ENCODE measurements around the gene PRSS38. TPM values are rescaled to one million over a fixed set of nuclear protein-coding genes. Genes with fewer than 3 reads are reported as not detected.
A peak's percentile ranks its signal among the peaks of the same experiment; 100 is the strongest.
"Not testable (repeated sequence)": the region's sequence is repeated elsewhere in the genome, so short reads cannot be mapped to it uniquely, and the experiment has no call there.

The PRSS38 gene
- total RNA-seq, 1 donor from 2014 or later, result not detected

DNA sequence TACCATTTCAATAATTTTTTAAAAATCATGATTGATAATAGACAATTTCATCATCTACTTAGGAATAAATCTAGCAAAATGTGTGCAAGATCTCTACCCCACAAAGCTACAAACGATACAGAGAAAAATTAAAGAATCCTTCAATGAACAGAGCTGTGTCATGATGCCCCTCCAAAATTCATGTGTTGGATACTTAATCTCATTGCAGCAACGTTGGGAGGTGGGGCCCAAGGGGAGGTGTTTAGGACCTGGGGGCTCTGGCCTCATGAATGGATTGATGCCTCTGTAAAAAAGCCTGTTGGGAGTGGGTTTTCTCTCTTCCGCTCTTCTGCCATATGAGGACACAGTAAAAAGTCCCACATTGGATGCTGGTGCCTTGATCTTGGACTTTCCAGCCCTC lies 54.9 kb downstream of the PRSS38 start:
- intact Hi-C loops (cut with DNase I), result no loop called here
- DNase-seq (ENCODE audit: low spot score) (no peak), ATAC-seq (no peak)

DNA sequence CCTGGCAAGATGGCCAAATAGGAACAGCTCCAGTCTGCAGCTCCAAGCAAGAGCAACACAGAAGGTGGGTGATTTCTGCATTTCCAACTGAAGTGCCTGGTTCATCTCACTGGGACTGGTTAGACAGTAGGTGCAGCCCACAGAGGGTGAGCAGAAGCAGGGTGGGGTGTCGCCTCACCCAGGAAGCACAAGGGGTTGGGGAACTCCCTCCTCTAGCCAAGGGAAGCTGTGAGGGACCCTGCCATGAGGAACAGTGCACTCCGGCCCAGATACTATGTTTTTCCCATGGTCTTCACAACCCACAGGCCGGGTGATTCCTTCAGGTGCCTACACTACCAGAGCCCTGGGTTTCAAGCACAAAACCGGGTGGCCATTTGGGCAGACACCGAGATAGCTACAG lies 56.4 kb downstream of the PRSS38 start:
- intact Hi-C loops (cut with DNase I); DNase-seq (ENCODE audit: low spot score); ATAC-seq: not testable (repeated sequence)

DNA sequence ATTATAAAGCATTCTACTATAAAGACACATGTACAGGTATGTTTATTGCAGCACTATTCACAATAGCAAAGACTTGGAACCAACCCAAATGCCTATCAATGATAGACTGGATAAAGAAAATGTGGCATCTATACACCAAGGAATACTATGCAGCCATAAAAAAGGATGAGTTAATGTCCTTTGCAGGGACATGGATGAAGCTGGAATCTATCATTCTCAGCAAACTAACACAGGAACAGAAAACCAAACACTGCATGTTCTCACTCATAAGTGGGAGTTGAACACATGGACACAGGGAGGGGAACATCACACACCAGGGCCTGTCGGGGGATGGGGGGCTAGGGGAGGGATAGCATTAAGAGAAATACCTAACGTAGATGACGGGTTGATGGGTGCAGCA lies 62.3 kb downstream of the PRSS38 start:
- intact Hi-C loops (cut with DNase I); ATAC-seq; DNase-seq (ENCODE audit: low spot score): not testable (repeated sequence)

DNA sequence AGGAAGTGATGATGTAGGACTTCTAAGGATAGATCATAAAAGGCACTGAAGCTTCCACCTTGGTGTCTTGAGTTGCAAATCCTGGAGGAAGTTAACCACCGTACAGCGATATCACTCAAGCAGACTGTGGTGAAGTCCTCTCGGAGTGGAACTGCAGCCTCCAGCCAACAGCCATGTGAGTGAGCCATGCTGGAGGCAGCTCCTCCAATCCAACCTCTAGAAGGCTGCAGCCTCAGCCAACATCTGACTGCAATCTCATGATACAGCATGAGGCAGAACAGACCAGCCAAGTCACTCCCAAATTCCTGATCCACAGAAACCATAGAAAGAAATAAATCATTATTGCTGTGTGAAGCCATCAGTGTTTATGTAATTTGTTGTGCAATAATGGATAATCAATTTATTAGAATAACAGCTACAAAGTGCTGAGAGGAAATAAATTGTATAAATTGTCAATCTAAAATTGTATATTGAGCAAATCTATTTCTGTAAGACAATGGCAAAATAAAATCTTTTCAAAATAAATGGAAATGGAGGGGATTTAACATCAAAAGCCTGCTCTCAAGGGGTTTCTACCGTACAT lies 65.0 kb downstream of the PRSS38 start:
- DNase-seq (ENCODE audit: low spot score) (no peak), ATAC-seq (peak; percentile 45)
- intact Hi-C loops (cut with DNase I), result no loop called here

DNA sequence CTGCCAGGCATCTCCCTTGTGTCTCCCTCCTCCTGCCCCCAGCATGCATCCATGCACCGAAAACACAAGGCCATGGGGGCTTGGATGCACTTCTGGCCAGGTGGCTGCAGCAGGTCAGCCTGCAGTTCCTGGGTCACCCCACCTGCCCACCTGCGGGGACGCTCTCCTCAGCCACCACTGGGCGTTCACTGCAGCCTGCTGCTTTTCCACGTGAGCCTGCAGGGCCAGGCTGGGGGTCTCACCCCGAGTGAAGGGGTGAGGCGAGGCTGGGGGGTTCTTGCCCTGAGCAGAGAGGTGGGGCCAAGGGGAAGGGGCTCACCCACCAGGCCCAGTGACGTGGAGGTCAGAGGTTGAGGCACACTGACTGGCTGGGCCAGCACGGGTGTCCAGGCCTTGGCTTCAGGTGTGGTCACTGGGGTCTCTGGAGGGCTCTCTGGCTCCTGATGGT lies 67.6 kb downstream of the PRSS38 start:
- DNase-seq (ENCODE audit: low spot score), result no peak
- no peak for ATAC-seq
- intact Hi-C loops (cut with DNase I), result no loop called here

DNA sequence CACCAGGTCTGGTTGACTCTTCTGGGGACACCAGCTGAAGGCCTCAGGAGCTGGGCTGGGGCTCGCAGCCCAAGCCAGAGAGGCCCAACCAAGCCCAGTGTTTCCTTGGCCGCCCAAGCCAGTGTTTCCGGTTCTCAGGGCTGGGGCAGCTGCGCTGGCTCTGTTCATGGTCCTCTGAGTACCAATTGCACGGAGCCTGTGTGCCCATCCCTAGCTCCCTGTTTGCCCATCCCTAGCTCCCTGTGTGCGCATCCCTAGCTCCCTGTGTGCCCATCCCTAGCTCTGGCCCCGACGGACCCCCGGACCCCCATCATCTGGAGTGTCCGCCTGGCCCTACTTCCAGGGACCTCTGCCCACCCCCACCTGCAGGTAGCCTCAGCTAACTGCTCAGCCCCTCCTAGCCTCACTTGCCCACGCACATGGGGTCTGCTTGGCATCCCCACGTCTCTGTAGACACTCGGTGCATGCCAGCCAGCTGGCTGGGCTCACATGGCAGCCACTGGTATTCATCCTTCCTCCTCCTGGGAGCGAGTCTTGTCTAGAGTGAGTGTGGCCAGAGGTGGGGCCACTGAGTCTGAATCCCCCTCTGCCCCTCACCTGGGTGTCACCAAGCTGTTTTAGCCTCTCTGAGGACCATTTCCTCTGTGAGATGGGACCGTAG lies 68.3 kb downstream of the PRSS38 start:
- DNase-seq (ENCODE audit: low spot score) (no peak), ATAC-seq (no peak)
- intact Hi-C loops (cut with DNase I), result no loop called here

DNA sequence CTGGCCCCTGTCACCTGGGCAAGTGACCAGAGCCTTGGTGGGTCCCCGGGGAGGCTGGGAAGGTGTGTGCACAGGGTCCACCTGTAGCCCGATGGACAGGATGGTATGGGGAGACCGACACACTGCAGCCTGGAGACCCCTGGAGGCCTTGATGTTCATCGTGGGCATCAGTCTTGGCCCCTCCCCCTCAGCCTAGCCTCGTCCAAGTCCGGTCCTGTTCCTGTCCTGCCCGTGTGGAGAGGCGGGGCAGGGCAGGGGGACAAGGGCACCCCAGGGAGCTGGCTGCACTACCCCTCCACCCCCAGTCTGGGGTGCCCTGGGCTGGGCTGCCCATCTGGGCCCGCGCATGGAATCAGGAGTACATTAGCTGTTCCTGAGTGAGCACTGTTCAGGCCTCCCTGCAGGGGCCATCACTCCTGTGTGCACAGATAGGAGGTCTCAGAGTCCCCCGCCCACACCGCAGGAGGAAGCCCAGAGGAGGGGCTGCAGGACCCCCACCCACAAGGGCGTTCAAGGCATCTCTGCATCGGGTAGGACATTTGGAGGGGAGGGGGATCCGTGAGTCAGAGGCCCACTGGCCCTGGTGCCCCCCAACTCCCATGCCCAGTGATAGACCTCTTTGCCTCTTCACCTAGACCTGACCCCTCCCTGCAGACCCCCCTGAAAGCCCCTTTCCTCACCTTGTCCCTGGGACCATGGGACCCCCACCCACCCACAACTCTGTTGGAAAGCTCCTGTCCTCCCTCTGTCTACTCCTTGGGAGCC lies 69.1 kb downstream of the PRSS38 start:
- intact Hi-C loops (cut with DNase I), result no loop called here
- peak; percentile 57 for DNase-seq (ENCODE audit: low spot score)
- no peak for ATAC-seq

DNA sequence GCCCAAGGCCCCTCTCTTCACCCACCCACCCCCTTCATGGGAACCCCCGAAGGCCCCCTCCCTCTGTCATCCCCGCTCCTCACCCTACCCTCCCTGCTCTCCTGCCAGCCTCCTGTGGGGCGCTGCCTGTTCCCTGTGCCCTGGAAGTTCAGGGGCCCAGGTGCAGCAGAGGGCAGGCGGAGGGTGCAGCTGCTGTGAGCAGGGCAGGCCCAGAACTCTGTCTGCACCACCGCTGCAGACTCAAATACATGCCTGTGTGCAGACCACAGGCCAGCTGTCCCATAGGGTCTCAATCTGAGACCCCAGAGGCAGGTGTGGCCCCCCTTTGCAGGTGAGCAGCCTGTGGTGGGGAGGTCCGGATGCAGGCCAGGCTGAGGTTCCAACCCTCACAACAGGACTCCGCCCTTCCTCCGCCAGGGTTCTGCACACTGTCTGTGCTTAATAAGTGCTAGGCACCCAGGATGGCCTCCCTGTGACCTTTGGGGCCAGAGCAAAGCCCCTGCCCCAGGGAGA lies 69.7 kb downstream of the PRSS38 start:
- intact Hi-C loops (cut with DNase I), result no loop called here
- ATAC-seq, result no peak
- DNase-seq (ENCODE audit: low spot score), result peak; percentile 61

DNA sequence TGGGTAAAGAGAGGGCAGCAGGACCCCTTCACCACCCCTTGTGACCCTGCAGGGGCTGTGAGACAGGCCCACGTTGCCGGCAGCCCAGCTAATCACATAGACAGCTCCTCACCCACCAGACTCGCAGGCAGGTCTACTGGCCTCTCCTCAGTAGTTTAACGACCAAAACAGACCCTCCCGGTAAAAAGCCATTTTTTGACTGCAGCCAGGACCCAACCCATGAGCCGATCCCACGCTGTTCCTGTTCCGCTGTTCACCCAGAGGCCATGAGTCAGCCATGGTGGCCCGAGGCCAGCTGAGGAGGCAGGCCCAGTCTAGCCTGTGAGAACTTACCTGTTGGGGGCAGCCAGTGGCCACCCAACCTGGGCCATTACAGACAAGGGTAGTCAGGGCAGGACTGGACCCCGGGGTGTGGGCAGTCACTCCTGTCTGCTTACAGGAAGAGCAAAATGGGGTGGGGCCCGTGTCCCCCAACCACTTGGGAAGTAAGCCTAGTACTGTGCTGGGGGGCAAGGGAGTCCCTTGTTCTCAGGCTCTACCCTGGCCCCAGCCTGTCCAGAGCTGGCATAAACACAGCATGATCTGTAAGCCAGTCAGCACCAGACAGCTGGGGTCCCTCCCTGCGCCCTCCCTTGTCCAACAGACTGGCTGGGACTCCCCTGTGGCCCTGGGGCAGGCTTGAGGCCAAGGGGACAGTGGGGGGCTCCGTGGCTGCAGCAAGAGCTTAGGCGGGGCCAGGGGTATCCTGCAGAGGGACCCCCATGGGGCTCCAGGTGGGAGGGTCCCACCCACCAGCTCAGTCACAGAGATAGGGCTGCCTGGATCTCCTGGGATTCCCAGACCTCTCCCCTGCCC lies 70.4 kb downstream of the PRSS38 start:
- intact Hi-C loops (cut with DNase I), result no loop called here
- DNase-seq (ENCODE audit: low spot score), result peak; percentile 84
- peak; percentile 52 for ATAC-seq

DNA sequence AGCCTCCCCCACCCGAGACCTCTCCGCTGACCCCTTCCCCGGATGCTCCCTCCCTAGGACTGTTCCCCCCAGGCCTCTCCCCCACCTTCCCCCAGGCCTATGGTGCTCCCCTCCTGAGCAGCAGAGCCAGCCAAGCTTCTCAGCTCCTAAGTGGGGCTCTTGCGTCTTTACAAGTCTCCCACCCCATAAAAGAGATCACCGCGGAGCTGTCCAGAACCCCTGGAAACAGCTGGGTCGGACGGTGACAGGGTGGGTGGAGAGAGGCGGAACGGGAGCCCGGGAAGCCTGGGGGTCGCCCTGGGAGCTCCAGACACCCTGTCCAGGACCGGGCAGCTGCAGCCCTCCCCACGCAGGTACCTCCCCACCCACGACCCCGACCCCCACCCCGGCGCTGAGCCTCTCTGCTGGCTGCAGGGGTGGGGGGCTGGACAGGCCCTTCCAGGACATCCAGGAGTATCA lies 71.1 kb downstream of the PRSS38 start:
- peak; percentile 66 for DNase-seq (ENCODE audit: low spot score)
- intact Hi-C loops (cut with DNase I), result no loop called here
- ATAC-seq, result peak; percentile 22

DNA sequence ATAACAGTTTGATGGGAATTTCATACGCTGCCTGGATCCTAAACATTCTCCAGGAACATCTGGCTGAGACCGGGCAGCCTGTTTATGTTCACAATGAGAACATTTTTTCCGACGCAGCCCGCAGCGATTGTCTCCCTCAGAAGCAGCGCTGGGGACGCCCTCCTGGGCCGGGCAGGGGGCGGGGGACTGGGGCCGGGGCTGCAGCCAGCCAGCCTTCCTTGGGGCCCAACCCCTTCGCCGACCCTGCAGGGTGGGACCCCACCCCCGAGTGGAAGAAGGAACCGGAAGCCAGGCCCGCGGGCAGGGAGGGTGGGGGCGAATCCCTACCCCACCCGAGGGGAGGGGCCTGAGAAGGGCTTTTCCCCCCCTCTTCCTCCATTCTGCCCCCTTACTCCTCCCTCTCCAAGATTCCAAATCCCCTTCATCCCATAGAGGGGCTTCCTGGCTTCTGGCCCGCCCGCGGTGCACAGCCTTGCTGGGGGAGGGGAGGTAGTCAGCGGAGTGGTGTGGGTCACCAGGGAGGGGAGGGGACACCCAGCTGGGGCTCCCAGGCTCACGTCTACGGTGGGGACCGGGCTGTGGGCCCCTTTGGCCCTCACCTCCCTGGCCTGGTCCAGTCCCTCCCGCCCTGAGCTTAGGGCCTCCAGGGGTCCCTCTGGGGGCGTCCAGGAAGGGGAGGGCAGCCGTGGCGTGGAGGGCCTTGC lies 71.7 kb downstream of the PRSS38 start:
- ATAC-seq (peak; percentile 81), DNase-seq (ENCODE audit: low spot score) (peak; percentile 87)
- intact Hi-C loops (cut with DNase I), result no loop called here

DNA sequence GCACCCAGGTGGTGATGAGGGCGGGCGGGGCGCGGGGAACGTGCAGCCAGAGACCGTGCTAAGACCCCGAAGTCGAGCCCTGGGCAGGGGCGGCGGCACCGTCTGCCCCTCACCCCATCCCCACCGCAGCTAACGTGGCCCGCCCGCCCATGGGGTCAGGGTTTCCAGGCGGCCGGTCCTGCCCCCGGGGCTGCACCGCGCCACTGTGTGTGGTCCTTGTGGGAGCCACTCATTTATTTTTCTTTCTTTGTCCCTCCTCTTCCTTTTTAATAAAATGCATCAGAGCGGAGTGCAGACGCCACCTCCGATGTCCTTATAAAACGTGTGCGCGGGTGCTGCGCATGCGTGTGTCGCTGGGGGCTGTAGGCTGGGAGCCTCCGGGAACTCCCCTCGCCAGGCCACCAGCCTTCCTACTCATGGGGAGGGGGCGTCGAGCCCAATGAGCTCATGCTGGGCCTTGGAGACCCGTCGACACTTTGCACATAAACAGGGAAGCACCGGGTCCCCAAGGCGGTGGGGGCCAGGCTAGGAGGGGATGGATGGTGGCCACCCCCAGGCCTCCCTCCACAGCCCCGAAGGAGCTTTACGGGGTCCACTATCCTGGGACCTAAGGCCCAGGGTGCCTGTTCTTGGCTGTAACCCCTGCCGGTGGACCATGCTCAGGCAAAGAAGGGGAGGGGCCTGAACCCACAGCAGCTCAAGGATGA lies 72.4 kb downstream of the PRSS38 start:
- intact Hi-C loops (cut with DNase I), result no loop called here
- DNase-seq (ENCODE audit: low spot score) (peak; percentile 80), ATAC-seq (peak; percentile 82)

DNA sequence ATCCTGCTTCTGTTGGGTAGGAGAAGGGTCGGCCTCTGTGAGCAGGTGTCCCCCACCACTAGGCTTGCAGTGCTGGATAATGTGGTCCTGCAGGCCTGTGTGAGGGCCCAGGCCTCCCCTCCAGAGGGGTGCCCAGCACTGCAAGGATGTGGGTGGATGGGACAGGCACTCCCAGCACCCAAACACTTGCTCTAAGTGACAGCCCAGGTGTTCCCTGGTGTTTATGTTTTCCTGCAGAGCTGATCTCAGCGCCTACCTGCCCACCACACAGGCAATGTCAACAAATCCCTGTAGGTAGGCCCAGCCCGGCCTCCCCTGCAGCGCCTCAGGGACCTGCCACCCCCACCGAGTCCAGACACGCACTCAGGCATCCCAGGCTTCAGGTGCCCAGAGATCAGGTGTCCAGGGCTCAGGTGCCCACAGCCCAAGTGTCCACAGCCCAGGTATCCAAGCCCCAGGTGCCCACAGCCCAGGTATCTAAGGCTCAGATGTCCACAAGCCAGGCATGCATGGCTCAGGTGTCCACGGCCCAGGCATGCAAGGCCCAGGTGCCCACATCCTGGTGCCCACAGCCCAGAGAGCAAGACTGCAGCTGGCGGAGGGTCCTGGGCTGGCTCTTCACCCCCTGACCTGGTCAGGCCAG lies 73.0 kb downstream of the PRSS38 start:
- peak; percentile 57 for DNase-seq (ENCODE audit: low spot score)
- no peak for ATAC-seq
- intact Hi-C loops (cut with DNase I), result no loop called here

DNA sequence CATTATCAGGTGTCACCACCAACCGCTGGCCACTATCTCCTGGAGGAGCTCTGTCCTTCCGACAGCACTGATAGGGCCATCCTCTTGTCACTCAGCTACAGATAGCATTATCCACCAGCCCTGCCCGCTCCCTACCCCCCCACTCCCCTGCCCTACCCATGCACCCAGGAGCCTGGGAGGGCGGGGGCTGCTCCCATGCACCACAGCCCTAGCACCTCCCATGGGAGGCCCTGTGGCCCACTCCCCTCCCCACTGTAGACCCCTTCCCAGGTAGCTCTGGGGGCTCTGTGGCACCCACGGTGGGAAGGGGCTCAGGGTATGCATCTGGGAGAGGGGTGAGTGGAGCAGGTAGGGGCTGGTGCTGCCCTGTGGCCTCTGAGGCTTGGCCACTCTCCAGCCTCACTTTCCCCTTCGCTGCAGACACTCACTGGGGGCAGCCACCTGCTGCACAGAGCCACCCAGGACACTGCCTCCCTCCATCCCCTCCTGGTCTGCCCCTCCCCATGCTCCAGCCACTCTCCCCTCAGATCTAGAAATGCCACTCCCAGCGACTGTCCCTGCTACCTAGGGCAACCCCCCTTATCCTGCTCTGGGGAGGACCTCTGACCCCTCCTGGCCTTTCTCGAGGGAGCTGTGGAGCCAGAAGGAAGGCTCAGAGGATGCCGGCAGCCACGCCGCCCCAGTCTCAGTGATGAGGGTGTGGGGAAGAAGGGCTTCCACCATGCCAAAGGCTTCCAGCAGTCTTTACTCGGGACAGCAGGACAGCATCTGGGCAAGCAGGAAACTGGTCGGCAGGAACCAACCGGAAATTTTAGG lies 73.8 kb downstream of the PRSS38 start:
- intact Hi-C loops (cut with DNase I), result no loop called here
- ATAC-seq, result no peak
- peak; percentile 56 for DNase-seq (ENCODE audit: low spot score)

DNA sequence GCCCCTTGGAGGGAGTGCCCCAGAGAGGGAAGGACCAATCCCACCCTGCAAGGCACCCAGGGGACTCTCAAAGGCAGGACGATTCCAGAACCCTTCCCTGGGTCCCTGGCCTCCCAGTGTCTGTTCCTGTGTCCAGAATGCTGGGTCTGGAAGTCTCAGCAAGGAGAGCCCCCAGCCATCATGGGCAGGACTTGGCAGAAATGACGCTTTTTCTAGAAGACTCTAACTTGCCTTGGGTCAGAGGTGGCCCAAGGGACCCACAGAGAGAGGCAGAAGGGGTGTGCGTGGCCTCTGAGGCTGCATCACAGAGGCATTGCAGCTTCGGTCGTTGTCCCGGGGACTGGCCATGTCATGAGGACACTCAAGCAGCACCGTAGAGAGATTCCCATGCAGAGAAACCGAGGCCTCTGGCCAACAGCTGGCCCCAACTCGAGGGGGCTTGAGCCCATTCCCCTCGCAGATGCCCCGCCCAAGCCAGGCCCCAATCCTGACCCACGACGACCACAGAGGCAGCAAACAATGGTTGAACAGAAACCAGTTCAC lies 74.5 kb downstream of the PRSS38 start:
- intact Hi-C loops (cut with DNase I), result no loop called here

More for the DNA sequence above, 74.5 kb downstream of the PRSS38 start:
- DNase-seq (ENCODE audit: low spot score) (peak; percentile 53), ATAC-seq (no peak)
